GM12864 (cell line): ENCODE data around the gene THOC6.
A peak's percentile ranks its signal among the peaks of the same experiment; 100 is the strongest.

Source experiments
- DNase-seq: peaks from one replicate; pipeline ENCODE4 v3.0.0-alpha.2; 2011; ENCODE audit warnings: low read depth
- H3K4me3 ChIP-seq: 2 replicates; pipeline ENCODE4 v1.5.1; 2011; ENCODE audit warnings: mild to moderate bottlenecking, low read depth, low read length, control low read depth
- CTCF ChIP-seq: IDR thresholded peaks from 2 replicates; pipeline ENCODE4 v1.5.1; 2011; ENCODE audit warnings: low read depth, mild to moderate bottlenecking, moderate library complexity, low read length, control low read depth, inconsistent platforms; ENCODE audit errors: missing control alignments

The THOC6 gene

GRCh38 chr16:3026003-3026378, 2.2 kb downstream of the THOC6 start:
- H3K4me3 ChIP-seq = no peak overlapping the region
- DNase-seq = no peak
- TF ChIP-seq CTCF = no peak

- no peak for TF ChIP-seq CTCF
- H3K4me3 ChIP-seq = no peak overlapping the region
- no peak for DNase-seq
Observed at GRCh38 chr16:3026609-3027488, 3.0 kb downstream of the THOC6 start.

GRCh38 chr16:3027489-3027795, 3.6 kb downstream of the THOC6 start:
- no peak overlapping the region for H3K4me3 ChIP-seq
- TF ChIP-seq CTCF = no peak
- DNase-seq = no peak

- peak; percentile 38 for DNase-seq
- TF ChIP-seq CTCF = peak; percentile 87
- H3K4me3 ChIP-seq = no peak overlapping the region
Observed at GRCh38 chr16:3027983-3028715, 4.3 kb downstream of the THOC6 start.

- no peak for TF ChIP-seq CTCF
- no peak overlapping the region for H3K4me3 ChIP-seq
Observed at GRCh38 chr16:3028716-3029319, 5.0 kb downstream of the THOC6 start.

GRCh38 chr16:3029491-3030221, 5.8 kb downstream of the THOC6 start:
- no peak overlapping the region; the same call in 1 of the 2 replicates for H3K4me3 ChIP-seq
- TF ChIP-seq CTCF = no peak
- DNase-seq = no peak

More at GRCh38 chr16:3028716-3029319, 5.0 kb downstream of the THOC6 start:
- no peak for DNase-seq
